ENCODE data around the gene PLPP4. TPM values are rescaled to one million over a fixed set of nuclear protein-coding genes. Genes with fewer than 3 reads are reported as not detected.
A peak's percentile ranks its signal among the peaks of the same experiment; 100 is the strongest.

The PLPP4 gene
- total and polyA plus RNA-seq, 10 of the 15 experiments (the other 5 are each of a cell fraction or from before 2014, with no cell fraction given): 0.08 to 3.1 (median 0.26) TPM; not detected in 3

- TF ChIP-seq YY1 (IDR thresholded peaks at IDR 0.05; ENCODE audit: low read depth, low read length) (no peak), BRCA1 (IDR thresholded peaks at IDR 0.05; ENCODE audit: low read depth, low read length) (no peak), SREBF1 (IDR thresholded peaks at IDR 0.05; ENCODE audit: low read length) (no peak), YBX1 (IDR thresholded peaks at IDR 0.05) (no peak), EED (IDR thresholded peaks at IDR 0.05; ENCODE audit: low read depth) (no peak), TCF12 (IDR thresholded peaks at IDR 0.05; ENCODE audit: low read depth, low read length) (no peak), BACH1 (IDR thresholded peaks at IDR 0.05; ENCODE audit: borderline replicate concordance) (no peak), SIN3A (IDR thresholded peaks at IDR 0.05; ENCODE audit: low read depth, low read length) (no peak)
These were observed 145.0 kb downstream of the PLPP4 start (continued) for GRCh38 chr10:120601999-120602398.

GRCh38 chr10:120605410-120605809, 148.4 kb downstream of the PLPP4 start:
- H4K20me1 ChIP-seq (ENCODE audit: control insufficient read depth, insufficient read depth): no peaks in the 10 kb centered on the region
- H3K9ac ChIP-seq (ENCODE audit: control insufficient read depth, insufficient read depth, low read length): no peak overlapping the region; the same call in 1 of the 2 replicates
- WGBS (ENCODE audit: insufficient coverage, insufficient replicate concordance, low lambda C conversion rate, missing lambda C conversion rate): 17% methylated on average over 3 of the region's 3 CpGs
- ATAC-seq (no peak), DNase-seq (ENCODE audit: low read depth, low spot score) (no peak), FAIRE-seq (no peak)
- in situ Hi-C loops (cut with MboI) (no loop called here), intact Hi-C loops (cut with micrococcal nuclease; ENCODE audit: unreplicated experiment) (loop anchor here (5.0 kb wide), 1 partner anchor 183 kb away; no protein-coding TSS in a partner anchor)
- SMC1A ChIA-PET (ENCODE audit: uncharacterized antibody, unreplicated experiment): interaction anchor here (0.6 to 1.6 kb wide), 2 partner anchors 23 to 182 kb away, joined by 3 to 5 read pairs; no protein-coding TSS in a partner anchor
- peak overlapping the region; percentile 27; the same call in 1 of the 2 replicates for H3K4me2 ChIP-seq (ENCODE audit: control insufficient read depth, insufficient read depth)
- H2AFZ ChIP-seq (ENCODE audit: control insufficient read depth, low read depth, low read length): no peak overlapping the region
- BruUV-seq (replicated peaks): no TSS peak
- POLR2A ChIA-PET: interaction anchor here (0.6 kb wide), 1 partner anchor 431 kb away, joined by 4 read pairs; no protein-coding TSS in a partner anchor
- CTCF ChIA-PET: interaction anchor here (0.8 to 1.3 kb wide), 3 partner anchors 8 to 130 kb away, joined by 3 to 4 read pairs (median 3); no protein-coding TSS in a partner anchor
- H3K27me3 ChIP-seq (replicated peaks in 1 of 2; ENCODE audit: control insufficient read depth in 2 of 2, insufficient read depth in 2 of 2, low read length in 1 of 2): no peaks in the 10 kb centered on the region
- RAD21 ChIA-PET (ENCODE audit: unreplicated experiment): interaction anchor here (1.2 to 1.9 kb wide), 2 partner anchors 181 to 183 kb away, joined by 3 to 5 read pairs; no protein-coding TSS in a partner anchor
- H3K4me1 ChIP-seq (ENCODE audit: control insufficient read depth, insufficient read depth, low read length): peaks cover 27% of the 10 kb centered on the region
- no peak overlapping the region for H3K27ac ChIP-seq (ENCODE audit: control insufficient read depth, insufficient read depth)
- H3K4me3 ChIP-seq: no peak overlapping the region
- H3K36me3 ChIP-seq (ENCODE audit: control insufficient read depth in 2 of 2, insufficient read depth in 2 of 2, low read length in 1 of 2): no peaks in the 10 kb centered on the region
- no peaks in the 10 kb centered on the region for H3K79me2 ChIP-seq (ENCODE audit: control insufficient read depth, insufficient read depth, low read length)
- peaks cover 18% of the 10 kb centered on the region; the same call in 2 of the 3 replicates for H3K9me3 ChIP-seq (replicated peaks; ENCODE audit: control insufficient read depth, insufficient read depth, low read length)
- TF ChIP-seq ZNF274 (IDR thresholded peaks at IDR 0.05; ENCODE audit: insufficient read depth, insufficient read length) (no peak), PAX8 (IDR thresholded peaks at IDR 0.05) (no peak), PAX5 (IDR thresholded peaks at IDR 0.05; ENCODE audit: borderline replicate concordance, low read depth, low read length) (no peak), ZNF207 (IDR thresholded peaks at IDR 0.05; ENCODE audit: borderline replicate concordance) (no peak), PKNOX1 (IDR thresholded peaks at IDR 0.05) (no peak), RAD51 (IDR thresholded peaks at IDR 0.05) (no peak), MEF2A (IDR thresholded peaks at IDR 0.05; ENCODE audit: insufficient read depth, low read depth, low read length) (no peak), IKZF2 (IDR thresholded peaks at IDR 0.05) (no peak), MXI1 (IDR thresholded peaks at IDR 0.05; ENCODE audit: low read depth, low read length) (no peak), MTA3 (IDR thresholded peaks at IDR 0.05; ENCODE audit: borderline replicate concordance, low read length) (no peak), SMARCA5 (IDR thresholded peaks at IDR 0.05) (no peak)
- TF ChIP-seq, protein P1, sequence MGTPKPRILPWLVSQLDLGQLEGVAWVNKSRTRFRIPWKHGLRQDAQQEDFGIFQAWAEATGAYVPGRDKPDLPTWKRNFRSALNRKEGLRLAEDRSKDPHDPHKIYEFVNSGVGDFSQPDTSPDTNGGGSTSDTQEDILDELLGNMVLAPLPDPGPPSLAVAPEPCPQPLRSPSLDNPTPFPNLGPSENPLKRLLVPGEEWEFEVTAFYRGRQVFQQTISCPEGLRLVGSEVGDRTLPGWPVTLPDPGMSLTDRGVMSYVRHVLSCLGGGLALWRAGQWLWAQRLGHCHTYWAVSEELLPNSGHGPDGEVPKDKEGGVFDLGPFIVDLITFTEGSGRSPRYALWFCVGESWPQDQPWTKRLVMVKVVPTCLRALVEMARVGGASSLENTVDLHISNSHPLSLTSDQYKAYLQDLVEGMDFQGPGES (IDR thresholded peaks at IDR 0.05): no peak
- TF ChIP-seq, protein P2, sequence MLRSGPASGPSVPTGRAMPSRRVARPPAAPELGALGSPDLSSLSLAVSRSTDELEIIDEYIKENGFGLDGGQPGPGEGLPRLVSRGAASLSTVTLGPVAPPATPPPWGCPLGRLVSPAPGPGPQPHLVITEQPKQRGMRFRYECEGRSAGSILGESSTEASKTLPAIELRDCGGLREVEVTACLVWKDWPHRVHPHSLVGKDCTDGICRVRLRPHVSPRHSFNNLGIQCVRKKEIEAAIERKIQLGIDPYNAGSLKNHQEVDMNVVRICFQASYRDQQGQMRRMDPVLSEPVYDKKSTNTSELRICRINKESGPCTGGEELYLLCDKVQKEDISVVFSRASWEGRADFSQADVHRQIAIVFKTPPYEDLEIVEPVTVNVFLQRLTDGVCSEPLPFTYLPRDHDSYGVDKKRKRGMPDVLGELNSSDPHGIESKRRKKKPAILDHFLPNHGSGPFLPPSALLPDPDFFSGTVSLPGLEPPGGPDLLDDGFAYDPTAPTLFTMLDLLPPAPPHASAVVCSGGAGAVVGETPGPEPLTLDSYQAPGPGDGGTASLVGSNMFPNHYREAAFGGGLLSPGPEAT (IDR thresholded peaks at IDR 0.05; ENCODE audit: low read depth): no peak

Measured in GM12878 (cell line).